HG02981 (cell line): ENCODE measurements around the gene CNTNAP2.

Source experiments
- ATAC-seq: cut with Tn5 transposase; IDR thresholded peaks from one replicate; pipeline ENCODE4 v1.9.1; 2021; ENCODE audit warnings: mild to moderate bottlenecking, moderate library complexity; ENCODE audit not compliant: unreplicated experiment

Gene CNTNAP2

DNA sequence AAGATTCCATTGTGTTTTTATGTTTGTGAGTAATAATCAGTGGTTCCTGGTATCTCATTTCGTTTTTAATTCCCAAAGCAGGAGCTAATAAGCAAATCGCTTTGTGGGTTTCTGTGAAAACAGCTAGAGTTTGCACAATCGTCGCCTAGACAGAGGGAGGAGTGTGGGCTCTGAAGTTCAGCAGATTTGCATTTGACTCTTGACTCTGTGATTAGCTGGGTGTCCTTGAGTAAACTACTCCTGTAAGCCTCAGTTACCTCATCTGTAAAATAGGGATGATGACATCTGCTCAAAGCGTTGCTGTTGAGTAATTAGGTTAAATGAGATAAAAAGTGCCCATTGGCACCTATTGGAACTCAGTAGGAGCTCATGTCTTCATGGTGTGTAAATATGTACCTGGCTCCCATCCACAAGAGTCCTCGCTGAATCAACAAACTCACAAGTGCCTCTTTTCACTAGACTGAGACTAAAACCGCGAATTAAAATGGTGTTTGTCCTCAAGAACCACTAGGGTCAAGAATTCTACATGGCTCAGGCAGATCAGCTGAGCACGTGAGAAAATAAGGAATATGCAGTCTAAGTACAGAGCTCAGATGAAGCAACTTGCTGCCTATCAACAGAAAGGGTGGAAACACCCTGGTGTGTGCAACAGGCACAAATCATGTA, 2088.2 kb downstream of the CNTNAP2 start:
- no peak for ATAC-seq

DNA sequence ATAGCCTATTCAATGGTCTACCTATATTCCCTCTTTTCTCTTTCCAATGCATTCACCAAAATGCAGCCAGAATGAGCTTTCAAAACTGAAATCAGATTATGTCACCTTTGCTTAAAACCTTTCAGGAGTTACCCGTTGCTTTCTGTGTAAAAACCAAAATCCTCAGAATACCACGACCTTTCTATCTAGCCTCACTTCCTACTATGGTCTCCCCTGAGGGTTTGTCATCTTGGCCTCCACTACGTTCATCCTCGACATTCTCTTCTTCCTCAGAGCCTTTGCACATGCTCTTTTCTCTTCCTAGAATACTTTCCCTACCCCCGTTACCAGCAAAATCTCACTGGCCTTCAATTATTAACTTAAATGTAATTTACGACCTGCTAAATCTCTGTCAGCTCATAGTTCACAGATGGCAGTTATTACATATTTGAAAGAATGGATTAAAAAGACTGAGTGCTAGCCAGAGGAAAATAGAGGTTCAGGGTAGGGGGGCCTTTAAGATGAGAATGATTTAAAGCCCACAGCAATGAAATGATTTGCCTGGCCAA, 2093.1 kb downstream of the CNTNAP2 start:
- ATAC-seq, result no peak

DNA sequence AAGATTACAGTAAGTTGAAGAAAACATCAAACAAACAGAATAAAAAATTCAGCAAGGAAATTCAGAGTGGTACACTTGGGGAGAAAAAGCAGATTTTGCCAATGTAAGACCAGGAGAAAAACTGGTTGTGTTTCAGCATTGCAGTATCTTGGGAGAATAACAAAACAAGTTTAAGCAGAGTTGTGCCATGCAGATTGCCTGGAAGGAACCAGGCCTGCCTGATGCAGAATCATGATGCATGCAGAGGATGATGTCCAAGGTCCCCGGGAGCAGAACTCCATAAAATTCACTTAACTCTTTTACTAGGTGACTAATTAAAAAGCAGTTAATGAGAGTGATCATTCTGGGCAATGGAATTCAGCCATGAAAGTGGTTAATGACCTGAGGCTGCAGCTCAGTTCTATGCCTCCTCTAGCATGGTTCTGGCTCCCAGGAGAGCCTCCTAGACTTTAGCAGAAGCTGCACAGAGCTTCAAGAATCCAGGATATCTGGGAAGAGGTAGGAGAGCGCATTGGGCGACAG, 2094.3 kb downstream of the CNTNAP2 start:
- no peak for ATAC-seq

DNA sequence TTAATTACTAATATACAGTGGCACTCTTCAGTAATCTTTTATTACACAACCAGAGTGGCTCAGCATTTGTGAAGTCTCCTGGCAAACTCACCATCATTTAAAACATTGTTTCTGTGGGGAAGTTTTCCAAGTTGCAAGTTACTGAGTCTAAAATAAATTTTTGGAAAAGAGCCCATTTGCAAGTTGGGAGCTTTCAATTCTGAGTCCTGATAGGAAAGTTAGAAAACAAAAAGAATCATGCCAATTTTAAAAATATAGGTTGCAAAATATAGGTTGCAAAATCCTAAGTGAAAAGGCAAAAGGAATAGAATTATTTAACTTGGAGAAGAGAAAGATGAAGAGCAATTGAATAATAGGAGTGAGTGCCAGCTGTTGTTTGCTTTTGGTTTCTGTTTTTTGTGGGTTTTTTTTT, 2095.1 kb downstream of the CNTNAP2 start:
- no peak for ATAC-seq

DNA sequence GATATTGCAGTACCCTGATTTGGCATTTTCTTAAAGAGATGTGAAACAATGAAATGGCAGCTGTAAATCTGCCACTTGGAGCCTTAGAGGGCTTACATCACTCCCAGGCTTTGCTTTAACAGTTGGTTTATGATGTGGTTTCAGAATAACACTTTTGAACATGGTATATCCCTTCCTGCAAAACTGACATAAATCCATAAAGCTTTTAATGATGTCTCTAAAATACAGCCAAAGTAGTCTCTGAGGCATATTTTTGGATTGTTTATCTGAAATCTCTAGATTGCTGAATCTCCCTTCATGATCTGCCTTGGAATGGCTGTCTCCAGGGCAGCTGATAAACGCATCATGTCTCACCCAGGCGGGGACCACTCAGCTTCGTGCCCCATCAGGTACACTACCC, 2096.1 kb downstream of the CNTNAP2 start:
- ATAC-seq, result no peak

DNA sequence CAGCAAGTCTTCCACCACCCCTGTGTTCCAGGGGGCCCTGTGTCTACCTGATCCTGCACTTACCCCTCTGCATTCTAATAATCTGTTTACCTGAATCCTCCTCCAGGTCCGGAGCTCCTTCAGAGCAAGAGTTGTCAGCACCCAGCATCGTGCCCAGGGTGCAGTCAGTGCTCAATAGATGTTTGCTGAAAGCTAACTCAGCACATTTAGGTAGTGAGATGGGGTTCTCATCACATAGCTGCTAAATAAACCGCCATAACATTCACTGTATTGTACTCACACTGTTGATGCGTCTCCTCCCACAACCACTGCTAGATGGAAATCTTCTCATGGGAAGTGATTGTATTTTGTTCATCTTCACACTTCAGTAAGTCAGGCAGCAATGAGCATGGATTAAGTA, 2097.5 kb downstream of the CNTNAP2 start:
- ATAC-seq, result no peak

DNA sequence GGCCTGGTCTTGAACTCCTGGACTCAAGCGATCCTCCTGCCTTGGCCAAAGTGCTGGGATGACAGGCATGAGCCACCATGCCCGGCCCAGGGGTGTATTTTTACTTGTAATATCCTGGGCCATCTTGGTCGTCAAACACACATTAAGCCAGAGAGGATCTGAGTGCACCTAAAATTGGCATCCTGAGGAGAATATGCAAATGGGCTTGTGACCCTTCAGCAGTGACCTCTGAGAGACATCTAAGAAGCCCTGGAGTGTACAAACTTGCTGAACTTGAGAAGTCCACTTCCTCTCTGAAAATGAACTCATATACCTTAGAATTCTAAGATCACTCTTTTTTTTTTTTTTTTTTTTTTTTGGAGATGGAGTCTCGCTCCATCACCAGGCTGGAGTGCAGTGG, 2102.0 kb downstream of the CNTNAP2 start:
- ATAC-seq, result no peak

DNA sequence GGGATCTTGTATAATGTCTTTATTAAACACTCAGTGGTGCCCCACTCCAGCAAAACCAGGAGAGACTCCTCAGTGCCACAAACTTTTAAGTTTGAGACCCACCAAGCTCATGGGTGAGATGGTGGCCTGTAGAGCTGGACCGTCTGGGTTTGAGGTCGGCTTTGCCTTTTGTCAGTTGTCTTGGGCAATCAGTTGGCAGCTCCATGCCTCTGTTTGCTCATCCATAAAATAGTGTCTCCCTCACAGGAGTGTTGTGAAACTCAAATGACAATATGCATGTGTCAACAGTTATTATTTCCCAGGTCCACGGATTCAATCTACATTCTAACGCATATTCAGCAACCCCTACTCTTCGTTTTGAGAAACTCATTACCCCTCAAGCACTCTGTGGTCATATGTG, 2106.1 kb downstream of the CNTNAP2 start:
- no peak for ATAC-seq

DNA sequence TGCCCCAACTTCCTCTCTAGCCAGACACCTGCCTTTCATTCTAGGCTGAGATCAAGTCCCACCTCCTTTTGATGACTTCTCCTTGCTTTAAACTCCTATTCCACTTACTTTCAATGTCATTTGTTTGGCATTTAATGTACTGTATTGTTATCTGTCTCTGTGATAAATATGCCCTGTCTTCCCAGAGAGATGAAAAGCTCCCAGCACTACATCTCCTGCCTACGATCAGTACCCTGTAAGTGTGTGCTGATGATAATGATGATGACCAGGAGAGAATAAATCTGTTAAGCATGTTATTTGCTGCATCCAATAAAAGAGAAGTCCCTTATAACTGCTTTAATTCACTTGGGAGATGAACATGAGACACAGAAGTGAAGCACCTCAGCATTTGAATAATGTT, 2106.6 kb downstream of the CNTNAP2 start:
- no peak for ATAC-seq

DNA sequence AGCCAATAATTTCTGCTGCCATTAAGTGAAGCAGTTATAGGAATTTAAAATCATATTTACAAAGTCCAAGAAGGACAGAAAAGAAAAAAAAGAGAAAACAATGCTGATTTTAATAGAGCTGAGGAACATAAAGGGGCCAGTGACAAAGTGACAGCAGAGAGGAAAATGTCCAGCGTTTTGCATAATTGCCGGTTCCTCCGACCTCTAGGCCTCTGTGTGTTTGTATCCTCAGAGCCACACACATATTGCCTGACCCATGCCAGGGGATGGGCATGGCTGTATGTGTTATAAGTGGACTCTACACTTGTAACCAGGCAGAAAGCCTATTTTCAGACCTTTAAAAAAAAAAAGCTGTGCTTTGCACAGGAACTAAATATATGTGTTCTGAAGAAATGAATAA, 2107.1 kb downstream of the CNTNAP2 start:
- no peak for ATAC-seq

DNA sequence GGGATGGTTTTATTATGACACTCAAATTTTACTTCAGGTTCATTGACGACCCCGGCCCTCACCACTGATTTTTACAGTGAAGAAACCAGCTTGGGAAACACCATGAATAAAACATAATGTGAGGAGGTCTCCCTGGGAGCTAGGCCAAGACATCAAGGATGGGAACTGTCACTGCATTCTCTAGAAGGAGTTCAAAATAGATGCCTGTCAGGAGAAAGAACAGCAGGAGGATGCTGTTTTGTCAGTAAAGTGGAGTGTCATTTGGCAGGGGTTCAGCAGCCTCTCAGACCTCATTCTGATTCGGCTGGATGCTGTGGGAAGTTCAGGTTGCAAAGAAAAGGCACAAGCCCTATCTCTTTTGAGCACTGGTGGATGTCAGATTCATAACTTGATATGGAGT, 2113.7 kb downstream of the CNTNAP2 start:
- no peak for ATAC-seq

DNA sequence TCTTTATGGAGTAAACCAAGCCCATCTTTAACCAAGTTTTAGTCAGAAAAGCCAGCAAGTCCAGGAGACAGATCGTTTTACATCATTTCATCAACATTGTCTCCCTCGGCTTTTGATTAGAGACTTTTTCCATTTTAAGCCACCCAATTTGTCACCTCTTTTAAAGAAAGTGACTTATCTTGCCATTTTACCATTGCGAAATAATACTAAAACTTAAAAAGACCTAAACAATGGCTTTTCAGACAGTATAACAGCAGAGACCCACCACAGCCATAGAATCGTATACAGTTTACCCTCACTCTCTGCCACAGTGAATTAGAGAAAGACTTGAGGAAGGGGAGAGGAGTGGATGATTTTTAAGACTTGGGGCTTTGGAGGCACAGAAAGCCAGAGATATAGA, 2114.3 kb downstream of the CNTNAP2 start:
- ATAC-seq, result no peak

DNA sequence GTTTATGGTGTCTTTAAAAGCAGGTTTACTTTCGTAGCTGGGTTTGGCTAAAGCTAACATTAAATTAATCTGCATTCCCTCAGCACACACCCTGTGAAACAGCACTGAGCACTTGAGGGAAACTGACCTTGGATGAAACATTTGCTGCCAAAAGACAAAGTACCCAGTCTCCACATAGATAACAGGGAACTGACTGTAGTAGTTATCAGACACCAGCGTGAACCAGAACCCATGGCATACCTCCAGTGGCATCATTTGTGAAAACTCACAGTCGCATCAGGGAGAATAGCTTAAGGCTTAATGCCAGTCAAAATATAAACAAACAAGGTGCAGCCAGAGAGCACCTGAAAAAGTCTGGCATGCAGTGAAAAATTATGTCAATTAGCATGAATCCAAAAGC, 2116.2 kb downstream of the CNTNAP2 start:
- ATAC-seq, result no peak

DNA sequence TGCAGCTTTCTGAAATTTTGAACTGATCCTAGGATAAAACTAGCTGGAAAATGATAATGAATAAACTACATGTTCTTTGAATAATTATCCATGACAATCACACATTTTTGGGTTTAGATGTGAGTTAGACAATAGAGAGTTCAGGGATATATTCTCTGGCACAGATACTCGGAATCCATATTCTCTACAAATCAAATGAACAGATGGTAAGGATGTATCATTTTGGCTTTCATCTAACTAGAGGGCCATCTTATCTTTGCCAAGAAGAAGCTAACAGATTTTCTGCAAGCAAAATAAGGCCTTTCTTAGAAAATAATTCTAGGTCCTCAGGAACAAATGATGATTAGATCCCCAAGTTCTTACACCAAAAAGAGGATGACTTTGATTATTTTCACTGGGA, 2118.1 kb downstream of the CNTNAP2 start:
- ATAC-seq, result no peak

DNA sequence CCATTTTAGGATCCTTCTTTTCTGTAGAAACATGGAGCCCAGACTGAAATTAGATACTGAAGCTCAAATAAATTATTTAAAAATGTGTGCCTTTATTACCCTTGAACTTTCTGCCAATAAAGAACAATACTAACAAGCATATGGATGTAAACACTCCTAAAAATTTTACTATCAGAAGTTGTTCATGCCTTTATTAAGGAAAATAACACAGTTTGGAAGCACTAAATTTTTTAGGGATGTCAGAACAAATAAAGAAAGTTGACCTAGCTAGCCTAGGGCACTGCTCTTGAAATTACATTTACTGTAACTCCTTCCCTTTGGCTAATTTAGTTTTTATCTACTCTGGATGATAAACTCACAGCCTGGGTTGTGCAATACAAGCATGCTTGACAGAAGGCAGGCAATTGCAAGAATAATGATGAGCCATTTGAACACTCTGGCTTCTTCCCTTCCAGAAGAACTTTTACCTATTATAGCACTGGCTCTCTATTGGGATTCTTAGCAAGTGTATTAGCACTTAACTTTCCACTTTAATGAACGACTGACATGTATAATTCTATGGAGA, 2122.2 kb downstream of the CNTNAP2 start:
- no peak for ATAC-seq

DNA sequence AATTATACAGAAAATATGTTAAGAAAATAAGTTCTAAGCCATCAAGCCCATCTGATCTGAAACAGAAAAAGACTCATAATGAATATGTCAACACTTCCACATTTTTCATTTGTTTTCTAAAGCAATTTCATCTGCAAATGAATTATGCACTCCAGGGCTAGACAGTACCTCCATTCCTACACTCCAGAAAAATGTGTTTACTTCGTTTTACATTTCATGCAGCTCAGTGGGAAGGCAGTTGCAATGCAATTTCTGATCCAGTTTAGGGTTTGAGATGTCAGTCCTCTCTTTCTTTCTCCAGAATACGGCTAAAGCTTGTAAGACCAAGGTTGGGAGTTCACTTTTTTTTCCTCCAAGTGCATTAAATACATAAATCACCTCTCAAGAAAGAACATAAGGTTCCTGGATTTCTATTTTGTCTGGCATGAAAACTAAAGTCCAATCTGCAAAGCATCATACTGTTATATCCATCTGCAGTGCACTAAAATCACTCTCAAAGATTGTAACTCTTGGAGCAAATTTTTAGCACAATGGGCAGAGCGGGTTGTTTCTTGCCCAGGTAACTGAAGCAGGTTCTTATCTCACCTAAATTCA, 2125.2 kb downstream of the CNTNAP2 start:
- peak; percentile 2 for ATAC-seq

DNA sequence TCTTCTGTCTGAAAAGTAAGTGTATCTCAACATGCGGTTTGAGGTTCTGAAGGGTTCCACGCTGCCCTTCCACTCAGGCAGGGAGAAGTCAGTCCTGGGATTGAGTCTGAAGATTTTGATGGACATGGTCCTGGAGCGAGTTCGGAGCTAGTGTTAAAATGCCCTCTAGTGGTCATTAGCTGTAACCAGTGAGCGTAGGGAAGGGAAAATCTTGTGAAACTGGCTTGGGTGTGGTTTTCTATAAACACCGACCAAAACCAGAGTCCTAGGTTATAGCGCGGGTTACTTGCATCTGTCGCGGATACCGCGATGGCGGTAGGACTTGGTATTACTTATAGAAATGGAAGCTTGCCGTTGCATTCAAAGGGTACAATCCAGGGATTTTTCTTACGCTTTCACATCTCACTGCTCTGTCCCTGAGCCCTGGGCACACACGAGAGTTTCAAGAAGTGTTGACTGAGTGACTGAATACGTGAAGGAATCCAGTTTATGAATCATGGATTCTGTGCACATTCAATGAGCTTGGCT, 2125.8 kb downstream of the CNTNAP2 start:
- ATAC-seq, result peak; percentile 94

DNA sequence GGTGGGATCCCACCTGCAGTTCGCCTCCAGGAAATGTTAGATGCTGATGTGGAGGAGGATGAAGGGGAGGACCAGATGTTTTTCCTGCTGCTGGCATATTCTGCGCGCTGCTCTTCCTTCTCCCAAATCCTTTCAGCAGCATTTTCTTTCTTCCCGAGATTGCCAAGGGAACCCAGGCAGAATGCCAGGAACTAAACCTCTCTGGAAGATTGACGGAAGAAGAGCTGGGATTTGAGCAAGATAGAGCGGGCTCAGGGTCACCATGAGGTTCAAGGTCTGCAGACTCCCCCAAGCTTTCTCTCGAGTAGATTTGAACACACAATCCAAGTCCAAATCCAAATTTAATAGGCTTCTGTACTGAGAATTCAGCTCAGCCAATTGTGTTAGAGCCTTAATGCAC, 2128.8 kb downstream of the CNTNAP2 start:
- no peak for ATAC-seq

DNA sequence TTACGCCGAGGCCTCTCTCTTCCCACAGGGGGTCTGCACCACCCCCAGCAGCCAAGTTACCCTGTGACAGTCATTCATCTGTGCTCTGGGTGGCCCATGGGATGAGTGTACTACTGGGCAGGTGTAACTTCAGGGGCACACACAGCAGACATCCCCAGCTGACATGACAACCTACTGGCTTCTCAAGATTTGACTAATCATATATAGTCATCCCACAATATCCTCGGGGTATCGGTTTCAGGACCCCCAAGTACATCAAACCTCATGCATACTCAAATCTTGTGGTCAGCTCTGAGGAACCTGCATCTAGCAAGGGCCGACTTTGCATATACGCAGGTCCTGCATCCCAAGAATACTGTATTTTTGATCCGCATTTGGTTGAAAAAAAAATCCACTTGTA, 2137.0 kb downstream of the CNTNAP2 start:
- peak; percentile 76 for ATAC-seq

DNA sequence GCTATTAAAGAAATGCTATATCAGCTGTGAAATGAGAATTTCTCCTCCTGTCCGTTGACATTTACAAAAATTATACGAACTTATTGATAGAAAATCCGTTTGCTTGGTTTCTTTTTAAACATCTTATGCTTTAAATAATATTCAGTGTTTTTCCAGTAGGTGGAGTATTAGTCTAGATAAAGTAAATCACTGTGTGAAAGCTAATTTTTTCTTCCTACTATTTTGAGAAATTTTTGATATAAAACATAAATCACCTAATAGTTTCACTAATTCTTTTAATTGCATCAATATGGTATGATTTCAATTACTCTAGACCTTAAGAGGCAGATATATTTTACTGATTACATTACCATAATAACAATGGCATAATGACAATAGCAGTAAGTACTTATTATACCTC, 2138.7 kb downstream of the CNTNAP2 start:
- no peak for ATAC-seq

DNA sequence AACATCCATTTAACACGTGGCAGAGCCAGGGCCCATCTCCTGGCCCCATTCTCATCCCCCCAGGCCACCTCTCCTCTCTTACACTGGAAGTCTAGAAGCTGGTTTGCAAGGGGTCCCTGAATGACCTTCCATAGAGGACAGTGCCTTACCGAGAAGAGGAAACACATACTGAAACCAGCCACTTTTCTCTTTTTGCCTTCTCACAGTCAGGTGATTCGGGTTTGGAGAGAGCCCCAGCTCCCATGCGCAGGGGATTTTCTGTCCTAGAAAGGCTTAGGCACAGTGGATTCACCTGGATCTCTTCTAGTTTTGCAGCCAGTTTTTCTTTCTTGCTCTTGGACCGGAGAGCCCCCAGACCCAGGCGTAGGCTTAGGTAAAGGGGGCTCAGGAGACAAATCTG, 2139.8 kb downstream of the CNTNAP2 start:
- ATAC-seq, result no peak

DNA sequence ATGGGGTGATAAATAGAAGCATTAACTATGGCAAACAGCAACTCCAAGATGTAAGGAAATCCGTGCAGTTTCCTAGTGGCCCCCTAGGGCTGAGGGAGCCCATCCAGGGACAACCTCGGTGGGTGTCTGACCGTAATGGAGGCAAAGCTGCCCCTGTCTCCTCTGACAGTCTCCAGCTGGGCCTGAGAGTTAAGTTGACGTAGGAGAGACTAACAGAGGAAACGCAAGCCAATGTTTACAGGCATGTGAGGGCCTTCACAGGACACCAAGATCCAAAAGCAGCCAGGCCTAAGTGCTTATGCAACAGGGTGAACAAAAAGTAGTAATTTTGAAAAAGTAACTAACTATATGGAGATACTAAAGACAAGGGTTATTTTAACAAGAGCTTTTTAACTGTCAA, 2144.0 kb downstream of the CNTNAP2 start:
- no peak for ATAC-seq
